Stimulated activated CD8-positive, alpha-beta memory T cell treated with anti-CD3 and anti-CD28 coated beads, Interleukin-7, amount 100 ng/mL, for 4 hours (primary cell): ENCODE measurements around the gene SLC22A23.

ENCODE experiments used
- DNase-seq, 2 donors: peaks; one replicate each; pipeline ENCODE4 v3.0.0-alpha.2; 2020; ENCODE audit warnings: low read depth in 2 of 2

SLC22A23 gene

GRCh38 chr6:3353213-3353903 is 103.5 kb downstream of the SLC22A23 start:
- DNase-seq: no peak

- DNase-seq: no peak
Measured at GRCh38 chr6:3352678-3353077, 104.2 kb downstream of the SLC22A23 start.

- no peak for DNase-seq
Measured at GRCh38 chr6:3351829-3352524, 104.9 kb downstream of the SLC22A23 start.

GRCh38 chr6:3351105-3351676 is 105.7 kb downstream of the SLC22A23 start:
- no peak for DNase-seq

- DNase-seq: no peak
Measured at GRCh38 chr6:3350252-3350796, 106.5 kb downstream of the SLC22A23 start.

GRCh38 chr6:3349388-3350251 is 107.2 kb downstream of the SLC22A23 start:
- DNase-seq: no peak

GRCh38 chr6:3348821-3349220 is 108.0 kb downstream of the SLC22A23 start:
- DNase-seq: no peak

GRCh38 chr6:3347826-3348225 is 109.0 kb downstream of the SLC22A23 start:
- no peak for DNase-seq

GRCh38 chr6:3347247-3347646 is 109.6 kb downstream of the SLC22A23 start:
- DNase-seq: no peak

GRCh38 chr6:3346476-3346875 is 110.4 kb downstream of the SLC22A23 start:
- DNase-seq: no peak

GRCh38 chr6:3345836-3346235 is 111.0 kb downstream of the SLC22A23 start:
- no peak for DNase-seq

- no peak for DNase-seq
Measured at GRCh38 chr6:3343089-3343883, 113.6 kb downstream of the SLC22A23 start.

- no peak for DNase-seq
Measured at GRCh38 chr6:3341467-3341866, 115.4 kb downstream of the SLC22A23 start.

GRCh38 chr6:3340894-3341293 is 116.0 kb downstream of the SLC22A23 start:
- DNase-seq: no peak

- DNase-seq: no peak
Measured at GRCh38 chr6:3340358-3340802, 116.5 kb downstream of the SLC22A23 start.

GRCh38 chr6:3339811-3340210 is 117.0 kb downstream of the SLC22A23 start:
- DNase-seq: no peak

- DNase-seq: no peak
Measured at GRCh38 chr6:3337521-3338350, 119.1 kb downstream of the SLC22A23 start.

GRCh38 chr6:3336859-3337515 is 119.9 kb downstream of the SLC22A23 start:
- no peak for DNase-seq

GRCh38 chr6:3336066-3336786 is 120.6 kb downstream of the SLC22A23 start:
- no peak for DNase-seq
